GM12865 (cell line): ENCODE measurements around the gene TMEM217.

Experiments
- DNase-seq: peaks from one replicate; pipeline ENCODE4 v3.0.0; 2010; ENCODE audit warnings: low read depth
- H3K4me3 ChIP-seq: 2 replicates; pipeline ENCODE4 v1.5.1; 2011; ENCODE audit warnings: mild to moderate bottlenecking, low read depth, low read length, control low read depth
- TF ChIP-seq, protein P1 (sequence below): IDR thresholded peaks from 2 replicates; pipeline ENCODE4 v1.5.1; 2011; ENCODE audit warnings: low read length, control low read depth, low read depth, inconsistent platforms; ENCODE audit not compliant: insufficient read depth; ENCODE audit errors: missing control alignments

The TMEM217 gene

DNA sequence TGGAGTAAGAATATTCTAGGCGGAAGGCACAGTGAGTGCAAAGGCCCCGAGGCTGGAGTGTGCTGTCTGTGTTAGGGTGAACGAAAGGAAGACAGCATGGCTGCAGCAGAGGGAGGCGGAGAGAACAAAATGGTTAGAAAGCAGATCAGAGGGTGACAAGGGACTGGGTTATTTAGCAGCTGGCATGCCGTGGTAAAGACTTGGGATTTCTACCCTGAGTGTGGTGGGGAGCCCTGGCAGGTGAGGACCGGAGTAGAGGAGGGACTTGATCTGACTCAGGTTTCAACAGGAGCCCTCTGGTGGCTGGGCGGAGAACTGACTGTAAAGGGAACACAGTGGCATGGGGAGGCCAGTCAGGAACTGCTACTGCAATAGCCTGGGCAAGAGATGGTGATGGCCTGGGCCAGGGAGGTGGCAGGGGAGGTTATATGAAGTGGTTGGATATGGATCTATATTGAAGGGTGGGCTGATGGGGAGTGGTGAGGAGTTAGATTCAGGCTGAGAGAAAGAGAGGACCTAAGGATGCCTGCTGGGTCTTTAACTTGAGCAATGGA, 50.0 kb downstream of the TMEM217 start:
- TF ChIP-seq, protein P1, sequence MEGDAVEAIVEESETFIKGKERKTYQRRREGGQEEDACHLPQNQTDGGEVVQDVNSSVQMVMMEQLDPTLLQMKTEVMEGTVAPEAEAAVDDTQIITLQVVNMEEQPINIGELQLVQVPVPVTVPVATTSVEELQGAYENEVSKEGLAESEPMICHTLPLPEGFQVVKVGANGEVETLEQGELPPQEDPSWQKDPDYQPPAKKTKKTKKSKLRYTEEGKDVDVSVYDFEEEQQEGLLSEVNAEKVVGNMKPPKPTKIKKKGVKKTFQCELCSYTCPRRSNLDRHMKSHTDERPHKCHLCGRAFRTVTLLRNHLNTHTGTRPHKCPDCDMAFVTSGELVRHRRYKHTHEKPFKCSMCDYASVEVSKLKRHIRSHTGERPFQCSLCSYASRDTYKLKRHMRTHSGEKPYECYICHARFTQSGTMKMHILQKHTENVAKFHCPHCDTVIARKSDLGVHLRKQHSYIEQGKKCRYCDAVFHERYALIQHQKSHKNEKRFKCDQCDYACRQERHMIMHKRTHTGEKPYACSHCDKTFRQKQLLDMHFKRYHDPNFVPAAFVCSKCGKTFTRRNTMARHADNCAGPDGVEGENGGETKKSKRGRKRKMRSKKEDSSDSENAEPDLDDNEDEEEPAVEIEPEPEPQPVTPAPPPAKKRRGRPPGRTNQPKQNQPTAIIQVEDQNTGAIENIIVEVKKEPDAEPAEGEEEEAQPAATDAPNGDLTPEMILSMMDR = peak; percentile 91
- peak; percentile 89 for DNase-seq
- H3K4me3 ChIP-seq = no peak overlapping the region

GRCh38 chr6:37206622-37207021, 51.3 kb downstream of the TMEM217 start:
- no peak for DNase-seq
- TF ChIP-seq, protein P1 = no peak
- no peak overlapping the region for H3K4me3 ChIP-seq

DNA sequence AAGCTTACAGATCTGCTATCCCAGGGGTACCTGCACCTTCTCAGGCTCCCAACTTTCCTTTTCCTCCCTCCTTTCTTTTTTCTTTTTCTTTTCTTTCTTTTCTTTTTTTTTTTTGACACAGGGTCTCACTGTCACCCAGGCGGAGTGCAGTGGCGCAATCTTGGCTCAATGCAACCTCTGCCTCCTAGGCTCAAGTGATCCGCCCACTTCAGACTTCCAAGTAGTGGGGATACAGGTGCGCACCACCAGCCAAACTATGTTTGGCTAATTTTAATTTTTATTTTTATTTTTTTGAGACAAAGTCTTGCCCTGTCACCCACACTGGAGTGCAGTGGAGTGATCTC, 52.0 kb downstream of the TMEM217 start:
- DNase-seq = no peak
- no peak overlapping the region for H3K4me3 ChIP-seq
- TF ChIP-seq, protein P1 = no peak

- TF ChIP-seq, protein P1 = no peak
Measured at GRCh38 chr6:37205175-37205996, 52.6 kb downstream of the TMEM217 start.

GRCh38 chr6:37204014-37204751, 53.8 kb downstream of the TMEM217 start:
- TF ChIP-seq, protein P1 = no peak
- H3K4me3 ChIP-seq = no peak overlapping the region
- no peak for DNase-seq

More at GRCh38 chr6:37205175-37205996, 52.6 kb downstream of the TMEM217 start:
- no peak for DNase-seq
- H3K4me3 ChIP-seq = no peak overlapping the region

GRCh38 chr6:37202788-37203491, 55.0 kb downstream of the TMEM217 start:
- TF ChIP-seq, protein P1 = no peak
- DNase-seq = no peak

More at GRCh38 chr6:37202788-37203491, 55.0 kb downstream of the TMEM217 start:
- no peak overlapping the region for H3K4me3 ChIP-seq
